Measurements from ENCODE around the gene ALOXE3.
"Not testable (repeated sequence)": the region's sequence is repeated elsewhere in the genome, so short reads cannot be mapped to it uniquely, and the experiment has no call there.

The ALOXE3 gene

GRCh38 chr17:8071496-8071895 lies 46.8 kb downstream of the ALOXE3 start:
- DNase-seq (ENCODE audit: low spot score): no peak

- DNase-seq (ENCODE audit: low spot score): no peak
Measured at GRCh38 chr17:8069587-8069860, 48.8 kb downstream of the ALOXE3 start.

GRCh38 chr17:8068736-8069586 lies 49.4 kb downstream of the ALOXE3 start:
- no peak for DNase-seq (ENCODE audit: low spot score)

GRCh38 chr17:8067806-8068205 lies 50.5 kb downstream of the ALOXE3 start:
- DNase-seq (ENCODE audit: low spot score): no peak

- no peak for DNase-seq (ENCODE audit: low spot score)
Measured at GRCh38 chr17:8066841-8067775, 51.2 kb downstream of the ALOXE3 start.

GRCh38 chr17:8064561-8065019 lies 53.7 kb downstream of the ALOXE3 start:
- no peak for DNase-seq (ENCODE audit: low spot score)

GRCh38 chr17:8063761-8064534 lies 54.4 kb downstream of the ALOXE3 start:
- DNase-seq (ENCODE audit: low spot score): no peak

GRCh38 chr17:8062807-8063483 lies 55.4 kb downstream of the ALOXE3 start:
- no peak for DNase-seq (ENCODE audit: low spot score)

GRCh38 chr17:8062435-8062806 lies 55.9 kb downstream of the ALOXE3 start:
- DNase-seq (ENCODE audit: low spot score): no peak

- not testable (repeated sequence) for DNase-seq (ENCODE audit: low spot score)
Measured at GRCh38 chr17:8061851-8062250, 56.5 kb downstream of the ALOXE3 start.

- peak; percentile 84 for DNase-seq (ENCODE audit: low spot score)
Measured at GRCh38 chr17:8060274-8060673, 58.0 kb downstream of the ALOXE3 start.

- no peak for DNase-seq (ENCODE audit: low spot score)
Measured at GRCh38 chr17:8059131-8059530, 59.2 kb downstream of the ALOXE3 start.

GRCh38 chr17:8057691-8058114 lies 60.6 kb downstream of the ALOXE3 start:
- DNase-seq (ENCODE audit: low spot score): peak; percentile 86

GRCh38 chr17:8056976-8057625 lies 61.2 kb downstream of the ALOXE3 start:
- DNase-seq (ENCODE audit: low spot score): no peak

GRCh38 chr17:8056232-8056975 lies 61.9 kb downstream of the ALOXE3 start:
- peak; percentile 31 for DNase-seq (ENCODE audit: low spot score)

GRCh38 chr17:8055851-8056231 lies 62.5 kb downstream of the ALOXE3 start:
- no peak for DNase-seq (ENCODE audit: low spot score)

- no peak for DNase-seq (ENCODE audit: low spot score)
Measured at GRCh38 chr17:8053600-8053999, 64.7 kb downstream of the ALOXE3 start.

- no peak for DNase-seq (ENCODE audit: low spot score)
Measured at GRCh38 chr17:8052256-8053252, 65.8 kb downstream of the ALOXE3 start.

GRCh38 chr17:8051831-8052230 lies 66.5 kb downstream of the ALOXE3 start:
- DNase-seq (ENCODE audit: low spot score): no peak
